Pancreas (tissue), 10 donors: Measurements from ENCODE around the gene SLC7A11. TPM values are rescaled to one million over a fixed set of nuclear protein-coding genes. Genes with fewer than 3 reads are reported as not detected.

Source experiments
- ATAC-seq, 4 donors: fragments of 200-7000 bp; cut with Tn5 transposase; one replicate each; pipeline versions ENCODE4 v1.8.0 to v1.9.1; 2020; ENCODE audit warnings: mild to moderate bottlenecking in 4 of 4, moderate library complexity in 4 of 4
- DNase-seq, 6 donors: peaks; one replicate each; pipeline ENCODE4 v3.0.0-alpha.2; 2020
- FAIRE-seq: peaks from 2 replicates; lab custom pipeline; 2012; peaks lifted over from hg19 to GRCh38; lab: Jason Lieb, UNC
- H3K27ac ChIP-seq, 4 donors: fragments of 200-600 bp; sonication (generic); 1 replicate in 3 of 4; 2 replicates in 1 of 4; pipeline versions ENCODE4 v1.5.0 to v1.8.0; 2020
- H3K27me3 ChIP-seq, 4 donors: fragments of 200-600 bp; one replicate each; pipeline ENCODE4 v1.8.0; 2021
- H3K36me3 ChIP-seq, 3 donors: fragments of 200-600 bp; sonication (generic) in 1 of 3; one replicate each; pipeline versions ENCODE4 v1.5.0 to v1.8.0; 2020 to 2021
- H3K4me1 ChIP-seq, 3 donors: fragments of 200-600 bp; one replicate each; pipeline ENCODE4 v1.8.0; 2021
- H3K4me3 ChIP-seq, 4 donors: fragments of 200-600 bp; sonication (generic) in 2 of 4; one replicate each; pipeline versions ENCODE4 v1.5.0 to v1.8.0; 2020 to 2021
- H3K9me3 ChIP-seq, 4 donors: fragments of 200-600 bp; one replicate each; pipeline ENCODE4 v1.8.0; 2021
- CTCF ChIP-seq, 4 donors: fragments of 200-600 bp; sonication (generic) in 3 of 4; IDR thresholded peaks; one replicate each; pipeline versions ENCODE4 v1.5.0 to v1.8.0; 2021; ENCODE audit warnings: antibody characterized with exemption in 4 of 4
- WGBS, 2 donors: extraction: QIAGEN DNeasy Blood & Tissue Kit; methylation state at CpG; one replicate each; pipeline ENCODE4 v1.1.7; 2013; 5-methylcytosine and 5-hydroxymethylcytosine counted together
- intact Hi-C, 3 donors: fragments of 100-400 bp; cut with DNase I; formaldehyde crosslinking; loops; one replicate each; pipeline versions ENCODE4 v1.11.1 to v1.14.2; 2022
- polyA plus RNA-seq, 2 donors: library from polyadenylated mRNA; stranded (reverse); fragments of 200-250 nt; gene quantifications; one replicate each; pipeline ENCODE4 v1.2.3, GENCODE V29; 2013
- total RNA-seq, 6 donors: library from RNA; stranded (reverse); fragmentation: NEBNext Ultra II Directional in 4 of 6; extraction: Animal tissue kit (Norgen Biotek cat#: 25700) in 4 of 6; gene quantifications; one replicate each; pipeline versions ENCODE4 v1.2.1 to v1.2.4, GENCODE V29; 2021 to 2023
- donor health status: healthy with polysubstance abuse.
- donor health status: DM: no; HTN: no; CAD: no; lungs with moderate emphysema.
- donor health status: DM: no; HTN: no; CAD: no.
- donor health status: control.
- donor health status: control.
- donor health status: Bipolar disorder and iron deficiency.
- donor health status: DM: yes; HTN: yes; CAD: no.
- donor health status: DM: no; HTN: no; CAD: no.
- donor health status: DM: no; HTN: no; CAD: no.
- donor health status: DM: yes; HTN: yes; CAD: no.

Gene SLC7A11
- total and polyA plus RNA-seq, 8 donors, result 0.42 to 9.1 (median 1.3) TPM

GRCh38 chr4:138226351-138226750, 15.8 kb downstream of the SLC7A11 start:
- DNase-seq (no peak), ATAC-seq (no peak), FAIRE-seq (no peak)
- Histone ChIP-seq H3K27ac (no peak overlapping the region), H3K36me3 (no peaks in the 10 kb centered on the region), H3K4me1 (peaks cover 0 to 10% (median 4%) of the 10 kb centered on the region in 3 donors), H3K4me3 (no peak overlapping the region), H3K9me3 (no peaks in the 10 kb centered on the region), H3K27me3 (no peaks in the 10 kb centered on the region)
- 91 to 92% methylated on average over 3 of the region's 3 CpGs for WGBS, 2 donors
- TF ChIP-seq CTCF (IDR thresholded peaks at IDR 0.05), result no peak
- intact Hi-C loops, result no loop called here

DNA sequence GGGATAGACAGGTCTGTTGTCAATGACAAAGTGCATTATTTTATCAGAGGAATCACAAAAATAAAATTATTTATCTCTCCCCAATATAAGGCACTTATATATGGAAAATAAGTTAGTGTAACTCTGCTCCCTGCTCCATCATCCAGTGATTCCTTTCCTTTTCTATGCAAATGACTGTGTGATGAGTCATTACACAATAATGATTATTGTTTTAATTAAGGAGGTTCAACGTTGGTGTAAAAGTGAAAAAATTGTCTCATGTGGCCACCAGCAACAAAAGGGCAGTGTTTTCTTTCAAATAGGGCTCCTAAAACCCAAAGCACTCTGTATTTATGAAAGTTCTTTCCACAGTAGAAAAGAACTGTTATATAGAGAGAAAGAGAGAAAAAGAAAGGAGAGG, 16.7 kb downstream of the SLC7A11 start:
- WGBS, 2 donors, result 28 to 55% methylated on average over 1 of the region's 1 CpG
- no peaks in the 10 kb centered on the region for H3K27me3 ChIP-seq
- H3K36me3 ChIP-seq, result no peaks in the 10 kb centered on the region
- no peak overlapping the region for H3K4me3 ChIP-seq
- no peak for TF ChIP-seq CTCF (IDR thresholded peaks at IDR 0.05)
- no peak for ATAC-seq
- FAIRE-seq, result no peak
- H3K27ac ChIP-seq, result no peak overlapping the region
- no peak for DNase-seq
- intact Hi-C loops, result no loop called here
- no peaks in the 10 kb centered on the region for H3K9me3 ChIP-seq
- peaks cover 0 to 11% (median 4%) of the 10 kb centered on the region in 3 donors for H3K4me1 ChIP-seq

DNA sequence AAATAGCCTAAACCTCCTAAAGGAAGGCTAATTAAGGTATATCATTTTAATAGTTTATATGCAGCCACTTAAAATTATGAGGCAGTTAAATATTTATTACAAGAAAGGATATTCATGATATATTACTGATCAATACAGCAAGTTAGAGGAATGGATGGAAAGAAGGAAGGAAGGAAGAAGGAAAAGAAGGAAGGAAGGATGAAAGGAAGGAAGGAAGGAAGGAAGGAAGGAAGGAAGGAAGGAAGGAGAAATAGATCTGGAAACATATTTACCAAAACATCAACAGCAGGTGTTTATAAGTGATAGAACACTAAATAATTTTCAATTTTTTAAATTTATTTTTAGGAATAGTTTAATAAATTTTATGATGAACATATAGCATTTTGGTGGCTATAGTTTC, 17.5 kb downstream of the SLC7A11 start:
- H3K27me3 ChIP-seq, result no peaks in the 10 kb centered on the region
- H3K27ac ChIP-seq, result no peak overlapping the region
- H3K4me3 ChIP-seq, result no peak overlapping the region
- no peaks in the 10 kb centered on the region for H3K36me3 ChIP-seq
- TF ChIP-seq CTCF (IDR thresholded peaks at IDR 0.05), result no peak
- no peaks in the 10 kb centered on the region for H3K9me3 ChIP-seq
- FAIRE-seq, result no peak
- no peak for DNase-seq
- peaks cover 0 to 11% (median 4%) of the 10 kb centered on the region in 3 donors for H3K4me1 ChIP-seq
- intact Hi-C loops, result no loop called here
- ATAC-seq, result no peak

DNA sequence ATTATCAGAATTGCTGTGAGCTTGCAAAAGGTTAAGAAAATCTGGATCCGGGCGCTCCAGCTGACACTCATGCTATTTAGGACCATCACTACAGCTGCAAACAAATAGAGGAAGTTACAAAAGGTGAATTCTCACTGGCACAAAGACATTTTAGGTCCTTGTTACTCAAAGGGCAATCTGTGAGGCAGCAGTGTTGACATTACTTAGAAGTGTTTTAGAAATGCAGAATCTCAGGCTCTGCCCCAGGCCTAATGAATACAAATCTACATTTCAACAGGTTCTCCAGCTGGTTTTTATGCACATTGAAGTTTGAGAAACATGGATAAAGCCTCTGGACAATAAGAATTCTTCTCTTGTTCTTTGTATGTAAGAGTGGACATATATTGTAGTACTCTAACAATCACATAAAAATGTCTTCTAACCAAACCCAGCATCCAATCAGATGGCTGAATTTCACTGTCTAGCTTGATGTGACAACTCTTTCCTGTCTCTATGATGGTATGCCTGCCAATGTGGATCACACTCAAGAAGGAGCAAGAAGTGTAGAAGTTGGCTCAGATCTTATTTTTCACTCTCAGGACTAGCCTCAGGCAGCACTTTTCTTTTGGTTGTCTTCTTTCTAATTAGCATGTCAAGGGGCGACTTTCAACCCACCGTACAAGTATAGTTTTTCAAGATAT, 18.8 kb downstream of the SLC7A11 start:
- DNase-seq (no peak), FAIRE-seq (no peak), ATAC-seq (no peak)
- 87 to 91% methylated on average over 4 of the region's 4 CpGs for WGBS, 2 donors
- Histone ChIP-seq H3K9me3 (no peaks in the 10 kb centered on the region), H3K4me1 (peaks cover 0 to 11% (median 4%) of the 10 kb centered on the region in 3 donors), H3K27ac (no peak overlapping the region), H3K27me3 (no peaks in the 10 kb centered on the region), H3K36me3 (no peaks in the 10 kb centered on the region), H3K4me3 (no peak overlapping the region)
- no peak for TF ChIP-seq CTCF (IDR thresholded peaks at IDR 0.05)
- intact Hi-C loops, result no loop called here

DNA sequence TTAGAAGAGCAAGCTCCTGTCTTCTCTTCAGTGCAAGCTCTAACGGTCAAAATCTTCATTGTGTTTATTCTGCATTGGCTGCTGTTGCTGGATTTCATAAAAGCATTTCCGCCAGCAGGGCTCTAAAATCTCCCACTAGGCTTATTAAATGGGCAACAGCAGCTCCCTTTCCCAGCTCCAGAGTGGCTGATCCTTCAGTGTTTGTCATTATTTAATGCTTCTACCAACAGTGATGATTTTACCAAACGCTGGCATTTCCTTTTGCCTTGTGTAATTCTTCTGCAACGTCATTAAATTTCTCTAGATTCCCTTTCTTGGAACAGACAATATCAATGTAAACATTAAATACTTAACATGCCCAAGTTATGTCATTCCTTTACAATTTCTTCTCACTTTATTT, 20.1 kb downstream of the SLC7A11 start:
- 12 to 19% methylated on average over 4 of the region's 4 CpGs for WGBS, 2 donors
- Histone ChIP-seq H3K27me3 (no peaks in the 10 kb centered on the region), H3K4me1 (peaks cover 0 to 11% (median 4%) of the 10 kb centered on the region in 3 donors), H3K27ac (peak overlapping the region in 1 of 4 donors; percentile 30), H3K36me3 (no peaks in the 10 kb centered on the region), H3K4me3 (no peak overlapping the region), H3K9me3 (no peaks in the 10 kb centered on the region)
- no peak for FAIRE-seq
- peak; percentile 55 to 81 (median 78) for ATAC-seq
- intact Hi-C loops, result no loop called here
- DNase-seq, result peak in 2 of 6 donors; percentile 12 to 17
- no peak for TF ChIP-seq CTCF (IDR thresholded peaks at IDR 0.05)
